Measurements from ENCODE around the gene PDXK.

Gene PDXK

GRCh38 chr21:43762303-43763128 is 43.6 kb downstream of the PDXK start:
- DNase-seq (ENCODE audit: low read depth in 2 of 2), result no peak

GRCh38 chr21:43763901-43764523 is 45.1 kb downstream of the PDXK start:
- DNase-seq (ENCODE audit: low read depth in 2 of 2), result no peak

- no peak for DNase-seq (ENCODE audit: low read depth in 2 of 2)
These were observed 45.9 kb downstream of the PDXK start for GRCh38 chr21:43764576-43765495.

- DNase-seq (ENCODE audit: low read depth in 2 of 2), result no peak
These were observed 48.0 kb downstream of the PDXK start for GRCh38 chr21:43766734-43767497.

GRCh38 chr21:43767498-43767983 is 48.6 kb downstream of the PDXK start:
- DNase-seq (ENCODE audit: low read depth in 2 of 2), result no peak

GRCh38 chr21:43767984-43768867 is 49.3 kb downstream of the PDXK start:
- DNase-seq (ENCODE audit: low read depth in 2 of 2), result no peak

- no peak for DNase-seq (ENCODE audit: low read depth in 2 of 2)
These were observed 49.9 kb downstream of the PDXK start for GRCh38 chr21:43768868-43769167.

GRCh38 chr21:43769325-43769958 is 50.5 kb downstream of the PDXK start:
- no peak for DNase-seq (ENCODE audit: low read depth in 2 of 2)

GRCh38 chr21:43770066-43770655 is 51.2 kb downstream of the PDXK start:
- no peak for DNase-seq (ENCODE audit: low read depth in 2 of 2)

- no peak for DNase-seq (ENCODE audit: low read depth in 2 of 2)
These were observed 52.3 kb downstream of the PDXK start for GRCh38 chr21:43771199-43771675.

GRCh38 chr21:43771698-43772424 is 52.9 kb downstream of the PDXK start:
- no peak for DNase-seq (ENCODE audit: low read depth in 2 of 2)

- no peak for DNase-seq (ENCODE audit: low read depth in 2 of 2)
These were observed 53.5 kb downstream of the PDXK start for GRCh38 chr21:43772425-43772821.

GRCh38 chr21:43774163-43774562 is 55.2 kb downstream of the PDXK start:
- DNase-seq (ENCODE audit: low read depth in 2 of 2), result no peak

GRCh38 chr21:43775190-43775589 is 56.3 kb downstream of the PDXK start:
- no peak for DNase-seq (ENCODE audit: low read depth in 2 of 2)

- peak; percentile 80 for DNase-seq (ENCODE audit: low read depth in 2 of 2)
These were observed 57.0 kb downstream of the PDXK start, which contains the start of gene CSTB for GRCh38 chr21:43775795-43776430. Gene CSTB, minus strand, starts transcription at chr21:43776308. Its CDS starts 39 bp downstream, at chr21:43776269.

GRCh38 chr21:43777953-43778352 is 59.0 kb downstream of the PDXK start:
- DNase-seq (ENCODE audit: low read depth in 2 of 2), result no peak

GRCh38 chr21:43778469-43779335 is 59.8 kb downstream of the PDXK start:
- DNase-seq (ENCODE audit: low read depth in 2 of 2), result no peak
